NCI-H510A treated with DMSO at 0.1 percent for 48 hours (cell line): Measurements from ENCODE around the gene INPP5D.
"Not testable (repeated sequence)": the region's sequence is repeated elsewhere in the genome, so short reads cannot be mapped to it uniquely, and the experiment has no call there.

Experiments used
- DNase-seq: peaks from one replicate; lab custom pipeline; 2025; lab: John Stamatoyannopoulos, UW

INPP5D gene

GRCh38 chr2:233032551-233033320 is 27.4 kb upstream of the INPP5D start, which contains the start of gene NEU2:
Gene NEU2, plus strand, starts transcription at chr2:233032672. Its CDS starts 0 bp downstream, at chr2:233032672.
- DNase-seq: no peak

DNA sequence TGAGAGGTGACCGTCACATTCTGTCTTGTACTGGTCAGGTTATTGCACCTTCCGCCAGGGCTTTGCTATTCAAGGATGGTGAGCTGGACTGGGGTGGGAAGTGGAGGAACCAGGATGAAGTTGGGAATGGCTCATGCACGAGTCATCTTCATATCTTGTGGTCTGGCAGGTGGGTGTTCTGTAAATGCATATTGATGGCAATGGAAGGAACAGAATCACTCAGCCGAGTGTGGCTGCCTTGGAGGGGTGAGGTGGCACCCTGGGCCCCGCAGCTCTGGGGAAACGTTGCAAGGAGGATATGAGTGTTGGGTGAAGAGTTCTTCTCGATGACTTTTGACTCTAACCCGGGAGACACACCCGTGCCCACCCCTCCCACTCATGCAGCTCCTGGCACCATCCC is 26.5 kb upstream of the INPP5D start:
- no peak for DNase-seq

GRCh38 chr2:233034091-233034882 is 25.9 kb upstream of the INPP5D start:
- DNase-seq: no peak

GRCh38 chr2:233035426-233036161 is 24.5 kb upstream of the INPP5D start:
- DNase-seq: no peak

DNA sequence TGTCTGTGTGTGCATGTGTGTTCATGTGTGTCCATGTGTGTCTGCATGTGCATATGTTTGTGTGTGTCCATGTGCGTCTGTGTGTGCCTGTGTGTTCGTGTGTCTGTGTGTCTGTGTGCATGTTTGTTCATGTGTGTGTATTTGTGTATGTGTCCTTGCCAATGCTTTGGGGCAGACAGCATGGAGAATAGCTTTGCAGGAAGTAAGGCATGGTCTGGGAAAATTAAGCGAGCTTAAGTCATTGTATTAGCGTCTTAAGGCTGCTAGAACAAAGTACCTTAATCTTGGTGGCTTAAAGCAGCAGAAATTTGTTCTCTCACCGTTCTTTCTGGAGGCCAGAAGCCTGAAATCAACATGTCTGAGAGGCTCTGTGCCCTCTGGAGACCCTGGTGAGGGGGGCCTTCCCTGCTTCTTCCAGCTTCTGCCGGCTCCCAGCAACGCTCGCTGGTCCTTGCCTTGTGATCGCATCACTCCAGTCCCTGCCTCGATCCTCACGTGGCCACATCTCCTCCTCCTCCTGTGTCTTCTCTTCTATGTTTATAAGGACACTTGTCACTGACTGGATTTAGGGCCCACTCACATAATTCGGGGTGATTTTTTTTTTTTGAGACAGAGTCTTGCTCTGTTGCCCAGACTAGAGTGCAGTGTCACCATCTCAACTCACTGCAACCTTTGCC is 23.8 kb upstream of the INPP5D start:
- no peak for DNase-seq

DNA sequence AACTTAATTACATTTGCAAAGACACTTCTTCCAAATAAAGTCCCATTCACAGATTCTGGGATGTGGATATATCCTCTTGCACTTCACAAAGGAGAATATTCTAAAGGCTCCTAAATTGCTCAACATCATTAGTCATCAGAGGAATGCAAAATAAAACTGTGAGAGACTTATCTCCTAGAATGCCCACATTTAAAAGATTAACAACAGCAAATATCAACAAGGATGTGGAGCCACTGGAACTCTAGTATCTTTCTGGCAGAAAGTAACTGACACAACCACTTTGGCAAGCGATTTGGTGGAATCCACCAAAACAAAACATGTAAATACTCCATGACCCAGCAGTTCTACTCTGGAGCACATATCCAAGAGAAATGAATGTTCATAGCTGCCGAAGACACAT is 23.1 kb upstream of the INPP5D start:
- DNase-seq: no peak

GRCh38 chr2:233039212-233039845 is 20.8 kb upstream of the INPP5D start:
- DNase-seq: no peak

GRCh38 chr2:233039846-233040530 is 20.2 kb upstream of the INPP5D start:
- no peak for DNase-seq

- no peak for DNase-seq
Measured at GRCh38 chr2:233040571-233040970, 19.6 kb upstream of the INPP5D start.

DNA sequence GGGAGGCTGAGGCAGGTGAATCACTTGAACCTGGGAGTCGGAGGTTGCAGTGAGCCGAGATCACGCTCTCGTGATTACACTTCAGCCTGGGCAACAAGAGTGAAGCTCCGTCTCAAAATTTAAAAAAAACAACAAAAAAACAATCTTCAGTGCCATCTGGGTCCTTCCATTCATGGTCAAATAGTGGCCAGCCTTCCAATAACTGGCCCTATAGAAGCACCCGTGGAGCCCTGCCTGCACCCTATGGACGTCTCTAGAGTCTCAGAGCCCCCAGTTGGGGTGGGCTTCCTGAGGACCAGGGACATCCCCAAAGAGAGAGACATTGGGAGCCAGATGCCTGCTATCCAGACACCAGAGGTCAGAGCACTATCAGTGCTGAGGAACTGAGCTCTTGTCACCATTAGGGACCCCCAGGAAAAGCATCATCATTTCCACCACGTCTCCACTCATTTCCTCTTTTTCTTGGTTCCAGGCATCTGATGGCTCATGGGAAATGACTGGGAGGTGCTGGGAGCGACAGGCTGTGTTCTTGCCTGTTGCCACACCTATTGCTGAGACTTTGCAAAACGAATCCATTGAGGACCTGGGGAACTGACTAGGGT is 18.3 kb upstream of the INPP5D start:
- DNase-seq: no peak

- DNase-seq: no peak
Measured at GRCh38 chr2:233042549-233042948, 17.6 kb upstream of the INPP5D start.

GRCh38 chr2:233044974-233045605 is 15.1 kb upstream of the INPP5D start:
- no peak for DNase-seq

GRCh38 chr2:233047206-233047605 is 12.9 kb upstream of the INPP5D start:
- no peak for DNase-seq

- no peak for DNase-seq
Measured at GRCh38 chr2:233047667-233048066, 12.5 kb upstream of the INPP5D start.

DNA sequence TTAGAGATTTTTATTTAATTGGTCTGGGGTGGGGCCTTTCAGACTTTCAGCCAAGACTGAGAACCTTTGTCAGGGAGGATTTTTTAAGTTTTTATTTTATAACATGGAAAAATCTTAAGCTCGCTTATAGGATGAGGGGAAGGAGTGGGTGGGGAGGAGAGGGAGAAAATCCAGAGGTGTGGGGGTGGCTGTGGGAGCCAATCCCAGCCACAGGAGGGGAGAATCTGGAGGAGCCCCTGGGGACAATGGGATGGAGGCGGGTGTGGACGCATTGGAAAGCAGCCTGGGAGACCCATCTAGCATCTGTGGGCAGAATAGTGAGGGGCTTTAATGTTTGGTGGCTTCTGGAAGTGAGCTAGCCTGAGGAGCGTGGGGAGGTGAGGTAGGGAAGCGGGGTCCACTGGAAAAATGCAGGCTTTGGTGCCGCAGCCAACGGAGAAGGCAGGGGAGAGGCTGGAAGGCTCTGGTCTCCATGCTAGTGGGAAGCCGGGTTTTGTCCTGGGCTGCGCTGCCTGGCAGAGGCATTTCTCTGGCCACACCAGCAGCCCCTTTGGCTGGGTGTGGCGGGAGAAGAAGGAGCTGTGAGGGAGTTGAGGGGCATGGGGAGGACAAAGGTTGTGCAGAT is 11.5 kb upstream of the INPP5D start:
- no peak for DNase-seq

- no peak for DNase-seq
Measured at GRCh38 chr2:233049194-233049761, 10.9 kb upstream of the INPP5D start.

GRCh38 chr2:233051241-233052149 is 8.6 kb upstream of the INPP5D start:
- no peak for DNase-seq

DNA sequence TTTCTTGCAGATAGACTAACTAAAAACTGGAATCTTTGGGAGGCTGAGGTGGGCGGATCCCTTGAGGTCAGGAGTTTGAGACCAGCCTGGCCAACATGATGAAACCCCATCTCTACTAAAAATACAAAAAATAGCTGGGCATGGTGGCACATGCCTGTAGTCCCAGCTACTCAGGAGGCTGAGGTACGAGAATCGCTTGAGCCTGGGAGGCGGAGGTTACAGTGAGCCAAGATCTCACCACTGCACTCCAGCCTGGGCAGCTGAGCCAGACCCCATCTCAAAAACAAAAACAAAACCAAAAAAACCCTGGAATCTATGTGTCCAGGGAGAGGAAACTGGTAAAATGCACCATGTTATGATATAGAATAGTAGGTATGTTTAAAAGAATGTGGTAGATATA is 7.6 kb upstream of the INPP5D start:
- DNase-seq: not testable (repeated sequence)
